ENCODE data around the gene SALL1. TPM values are rescaled to one million over a fixed set of nuclear protein-coding genes. Genes with fewer than 3 reads are reported as not detected.

SALL1 gene
- polyA plus RNA-seq, 1 donor from 2014 or later, result 0.22 TPM

- peaks cover 80% of the 10 kb centered on the region for H3K79me2 ChIP-seq (replicated peaks; ENCODE audit: insufficient read depth, low read length)
- H3K9me3 ChIP-seq (ENCODE audit: low read length), result no peaks in the 10 kb centered on the region
- H3F3A ChIP-seq (ENCODE audit: insufficient read depth, low read length, poor library complexity, severe bottlenecking), result no peaks in the 10 kb centered on the region
- no peak overlapping the region for H3K4me3 ChIP-seq (ENCODE audit: low read length)
- no peak overlapping the region for H3K9ac ChIP-seq (ENCODE audit: low read length)
- H3K9me2 ChIP-seq (ENCODE audit: insufficient read depth, low read length), result no peaks in the 10 kb centered on the region
- no peaks in the 10 kb centered on the region for H4K20me1 ChIP-seq (ENCODE audit: insufficient read depth)
- no peak overlapping the region for H2AFZ ChIP-seq (ENCODE audit: low read depth, low read length)
- no peaks in the 10 kb centered on the region for H3K36me3 ChIP-seq (ENCODE audit: insufficient read depth, low read length)
- H3K27me3 ChIP-seq (ENCODE audit: insufficient read depth, low read depth, low read length), result peaks cover 38% of the 10 kb centered on the region
- TF ChIP-seq TAF1 (IDR thresholded peaks at IDR 0.05; ENCODE audit: low read depth) (no peak), REST (IDR thresholded peaks at IDR 0.05; ENCODE audit: borderline replicate concordance) (no peak), RAD21 (conservative IDR thresholded peaks at IDR 0.05) (no peak), SMC3 (conservative IDR thresholded peaks at IDR 0.05; ENCODE audit: poor library complexity) (no peak)
- H3K27ac ChIP-seq (ENCODE audit: low read length), result no peak overlapping the region
- no peak overlapping the region for H3K4me2 ChIP-seq (ENCODE audit: low read length)
Measured at GRCh38 chr16:51147776-51148677, 3.0 kb downstream of the SALL1 start.

GRCh38 chr16:51146256-51146924 lies 4.7 kb downstream of the SALL1 start:
- no peak overlapping the region for H3K9ac ChIP-seq (ENCODE audit: low read length)
- no peaks in the 10 kb centered on the region for H3K9me2 ChIP-seq (ENCODE audit: insufficient read depth, low read length)
- H3K27me3 ChIP-seq (ENCODE audit: insufficient read depth, low read depth, low read length), result peaks cover 25% of the 10 kb centered on the region
- no peaks in the 10 kb centered on the region for H3F3A ChIP-seq (ENCODE audit: insufficient read depth, low read length, poor library complexity, severe bottlenecking)
- peaks cover 96% of the 10 kb centered on the region for H3K79me2 ChIP-seq (replicated peaks; ENCODE audit: insufficient read depth, low read length)
- no peak overlapping the region for H2AFZ ChIP-seq (ENCODE audit: low read depth, low read length)
- no peak overlapping the region for H3K27ac ChIP-seq (ENCODE audit: low read length)
- no peak overlapping the region for H3K4me3 ChIP-seq (ENCODE audit: low read length)
- H3K4me2 ChIP-seq (ENCODE audit: low read length), result no peak overlapping the region
- no peaks in the 10 kb centered on the region for H3K36me3 ChIP-seq (ENCODE audit: insufficient read depth, low read length)
- H3K9me3 ChIP-seq (ENCODE audit: low read length), result no peaks in the 10 kb centered on the region
- TF ChIP-seq MXI1 (conservative IDR thresholded peaks at IDR 0.05; ENCODE audit: poor library complexity, severe bottlenecking) (no peak), EP300 (conservative IDR thresholded peaks at IDR 0.05; ENCODE audit: poor library complexity, severe bottlenecking) (no peak), EZH2 (IDR thresholded peaks at IDR 0.05; ENCODE audit: borderline replicate concordance, insufficient read depth, low read length, poor library complexity, severe bottlenecking) (no peak), SMC3 (conservative IDR thresholded peaks at IDR 0.05; ENCODE audit: poor library complexity) (peak; percentile 65), RAD21 (conservative IDR thresholded peaks at IDR 0.05) (peak; percentile 64), TAF1 (IDR thresholded peaks at IDR 0.05; ENCODE audit: low read depth) (no peak), REST (IDR thresholded peaks at IDR 0.05; ENCODE audit: borderline replicate concordance) (no peak), CTCF (IDR thresholded peaks at IDR 0.05; ENCODE audit: poor library complexity, severe bottlenecking) (peak; percentile 59), POLR2AphosphoS5 (IDR thresholded peaks at IDR 0.05) (no peak)
- H4K20me1 ChIP-seq (ENCODE audit: insufficient read depth), result no peaks in the 10 kb centered on the region

All from neural cell (in vitro differentiated cells).